Measurements from ENCODE around the gene IER3. TPM values are rescaled to one million over a fixed set of nuclear protein-coding genes. Genes with fewer than 3 reads are reported as not detected.
A peak's percentile ranks its signal among the peaks of the same experiment; 100 is the strongest.

Gene IER3
- total and polyA plus RNA-seq, 2 of the 13 experiments (the other 11 are each of a cell fraction or from before 2014, with no cell fraction given) = 51.1 to 131 TPM

GRCh38 chr6:30721198-30722024 is 22.9 kb downstream of the IER3 start (continued):
- TF ChIP-seq, protein P1, sequence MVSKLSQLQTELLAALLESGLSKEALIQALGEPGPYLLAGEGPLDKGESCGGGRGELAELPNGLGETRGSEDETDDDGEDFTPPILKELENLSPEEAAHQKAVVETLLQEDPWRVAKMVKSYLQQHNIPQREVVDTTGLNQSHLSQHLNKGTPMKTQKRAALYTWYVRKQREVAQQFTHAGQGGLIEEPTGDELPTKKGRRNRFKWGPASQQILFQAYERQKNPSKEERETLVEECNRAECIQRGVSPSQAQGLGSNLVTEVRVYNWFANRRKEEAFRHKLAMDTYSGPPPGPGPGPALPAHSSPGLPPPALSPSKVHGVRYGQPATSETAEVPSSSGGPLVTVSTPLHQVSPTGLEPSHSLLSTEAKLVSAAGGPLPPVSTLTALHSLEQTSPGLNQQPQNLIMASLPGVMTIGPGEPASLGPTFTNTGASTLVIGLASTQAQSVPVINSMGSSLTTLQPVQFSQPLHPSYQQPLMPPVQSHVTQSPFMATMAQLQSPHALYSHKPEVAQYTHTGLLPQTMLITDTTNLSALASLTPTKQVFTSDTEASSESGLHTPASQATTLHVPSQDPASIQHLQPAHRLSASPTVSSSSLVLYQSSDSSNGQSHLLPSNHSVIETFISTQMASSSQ (IDR thresholded peaks at IDR 0.05; ENCODE audit: low read depth) = no peak
- TF ChIP-seq, protein P1 (CRISPR knock-in tag; IDR thresholded peaks at IDR 0.05; ENCODE audit: borderline replicate concordance) = peak; percentile 14; the same call in 1 of the 2 replicates
- 0 out of 2 replicates have a peak, but pooled peaks have one; percentile 37 for TF ChIP-seq ZNF709 (CRISPR knock-in tag; IDR thresholded peaks at IDR 0.05)
- 0 out of 2 replicates have a peak, but pooled peaks have one; percentile 40 for TF ChIP-seq ZNF143 (CRISPR knock-in tag; IDR thresholded peaks at IDR 0.05)
- no peak for TF ChIP-seq PBX3 (CRISPR knock-in tag; IDR thresholded peaks at IDR 0.05; ENCODE audit: borderline replicate concordance)
- TF ChIP-seq ZNF816 (CRISPR knock-in tag; IDR thresholded peaks at IDR 0.05; ENCODE audit: borderline replicate concordance) = peak; percentile 58; the same call in 1 of the 2 replicates
- peak; percentile 51; the same call in 1 of the 2 replicates for TF ChIP-seq ZNF747 (CRISPR knock-in tag; IDR thresholded peaks at IDR 0.05; ENCODE audit: borderline replicate concordance)
- peak; percentile 25; the same call in 1 of the 2 replicates for TF ChIP-seq ZNF891 (CRISPR knock-in tag; IDR thresholded peaks at IDR 0.05)
- TF ChIP-seq SNAPC2 (CRISPR knock-in tag; IDR thresholded peaks at IDR 0.05) = no peak
- no peak for TF ChIP-seq ZNF20 (CRISPR knock-in tag; IDR thresholded peaks at IDR 0.05)
- TF ChIP-seq, protein P2, sequence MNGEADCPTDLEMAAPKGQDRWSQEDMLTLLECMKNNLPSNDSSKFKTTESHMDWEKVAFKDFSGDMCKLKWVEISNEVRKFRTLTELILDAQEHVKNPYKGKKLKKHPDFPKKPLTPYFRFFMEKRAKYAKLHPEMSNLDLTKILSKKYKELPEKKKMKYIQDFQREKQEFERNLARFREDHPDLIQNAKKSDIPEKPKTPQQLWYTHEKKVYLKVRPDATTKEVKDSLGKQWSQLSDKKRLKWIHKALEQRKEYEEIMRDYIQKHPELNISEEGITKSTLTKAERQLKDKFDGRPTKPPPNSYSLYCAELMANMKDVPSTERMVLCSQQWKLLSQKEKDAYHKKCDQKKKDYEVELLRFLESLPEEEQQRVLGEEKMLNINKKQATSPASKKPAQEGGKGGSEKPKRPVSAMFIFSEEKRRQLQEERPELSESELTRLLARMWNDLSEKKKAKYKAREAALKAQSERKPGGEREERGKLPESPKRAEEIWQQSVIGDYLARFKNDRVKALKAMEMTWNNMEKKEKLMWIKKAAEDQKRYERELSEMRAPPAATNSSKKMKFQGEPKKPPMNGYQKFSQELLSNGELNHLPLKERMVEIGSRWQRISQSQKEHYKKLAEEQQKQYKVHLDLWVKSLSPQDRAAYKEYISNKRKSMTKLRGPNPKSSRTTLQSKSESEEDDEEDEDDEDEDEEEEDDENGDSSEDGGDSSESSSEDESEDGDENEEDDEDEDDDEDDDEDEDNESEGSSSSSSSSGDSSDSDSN (CRISPR knock-in tag; IDR thresholded peaks at IDR 0.05) = peak; percentile 21; the same call in 1 of the 2 replicates
- TF ChIP-seq, protein P3, sequence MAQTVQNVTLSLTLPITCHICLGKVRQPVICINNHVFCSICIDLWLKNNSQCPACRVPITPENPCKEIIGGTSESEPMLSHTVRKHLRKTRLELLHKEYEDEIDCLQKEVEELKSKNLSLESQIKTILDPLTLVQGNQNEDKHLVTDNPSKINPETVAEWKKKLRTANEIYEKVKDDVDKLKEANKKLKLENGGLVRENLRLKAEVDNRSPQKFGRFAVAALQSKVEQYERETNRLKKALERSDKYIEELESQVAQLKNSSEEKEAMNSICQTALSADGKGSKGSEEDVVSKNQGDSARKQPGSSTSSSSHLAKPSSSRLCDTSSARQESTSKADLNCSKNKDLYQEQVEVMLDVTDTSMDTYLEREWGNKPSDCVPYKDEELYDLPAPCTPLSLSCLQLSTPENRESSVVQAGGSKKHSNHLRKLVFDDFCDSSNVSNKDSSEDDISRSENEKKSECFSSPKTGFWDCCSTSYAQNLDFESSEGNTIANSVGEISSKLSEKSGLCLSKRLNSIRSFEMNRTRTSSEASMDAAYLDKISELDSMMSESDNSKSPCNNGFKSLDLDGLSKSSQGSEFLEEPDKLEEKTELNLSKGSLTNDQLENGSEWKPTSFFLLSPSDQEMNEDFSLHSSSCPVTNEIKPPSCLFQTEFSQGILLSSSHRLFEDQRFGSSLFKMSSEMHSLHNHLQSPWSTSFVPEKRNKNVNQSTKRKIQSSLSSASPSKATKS (CRISPR knock-in tag; IDR thresholded peaks at IDR 0.05) = no peak
- peak; percentile 31; the same call in 1 of the 2 replicates for TF ChIP-seq HOXA5 (CRISPR knock-in tag; IDR thresholded peaks at IDR 0.05)
- peak; percentile 99 for TF ChIP-seq AKAP8 (CRISPR knock-in tag; IDR thresholded peaks at IDR 0.05)
- peak; percentile 98 for TF ChIP-seq AGO2 (optimal IDR thresholded peaks at IDR 0.05; ENCODE audit: low read depth, low read length)
- 0 out of 2 replicates have a peak, but pooled peaks have one; percentile 11 for TF ChIP-seq NR2C2 (CRISPR knock-in tag; IDR thresholded peaks at IDR 0.05; ENCODE audit: borderline replicate concordance)
- peak; percentile 41; the same call in 1 of the 2 replicates for TF ChIP-seq ZNF232 (CRISPR knock-in tag; IDR thresholded peaks at IDR 0.05; ENCODE audit: borderline replicate concordance)
- no peak for TF ChIP-seq CREBL2 (CRISPR knock-in tag; IDR thresholded peaks at IDR 0.05; ENCODE audit: borderline replicate concordance)
